GM23338 (cell line): Measurements from ENCODE around the gene NCAPD3. TPM values are rescaled to one million over a fixed set of nuclear protein-coding genes. Genes with fewer than 3 reads are reported as not detected.

ENCODE experiments used
- ATAC-seq: fragments of 200-7000 bp; cut with Tn5 transposase; 3 replicates; pipeline ENCODE4 v1.9.1; 2020
- DNase-seq: peaks from one replicate; pipeline ENCODE4 v3.0.0-alpha.2; 2015; ENCODE audit warnings: low spot score
- H2AFZ ChIP-seq: fragments of 200-600 bp; sonication (generic); 2 replicates; pipeline ENCODE4 v1.8.0; 2016; ENCODE audit warnings: antibody characterized with exemption, mild to moderate bottlenecking, moderate library complexity
- H3F3A ChIP-seq: fragments of 200-600 bp; sonication (generic); replicated peaks from 2 replicates; pipeline ENCODE4 v1.8.0; 2017; ENCODE audit warnings: antibody characterized with exemption, mixed run types, low read depth
- H3K27ac ChIP-seq: fragments of 200-600 bp; sonication (generic); 2 replicates; pipeline ENCODE4 v1.6.1; 2016; ENCODE audit warnings: low read depth
- H3K27me3 ChIP-seq: fragments of 200-600 bp; sonication (generic); 2 replicates; pipeline ENCODE4 v1.8.0; 2016; ENCODE audit warnings: mild to moderate bottlenecking, mixed run types, moderate library complexity; ENCODE audit not compliant: insufficient read depth
- H3K36me3 ChIP-seq: fragments of 200-600 bp; sonication (generic); 2 replicates; pipeline ENCODE4 v1.8.0; 2016; ENCODE audit warnings: mild to moderate bottlenecking; ENCODE audit not compliant: insufficient read depth
- H3K4me1 ChIP-seq: fragments of 200-600 bp; sonication (generic); 2 replicates; pipeline ENCODE4 v1.8.0; 2016; ENCODE audit warnings: mild to moderate bottlenecking, moderate library complexity; ENCODE audit not compliant: insufficient read depth
- H3K4me2 ChIP-seq: fragments of 200-600 bp; sonication (generic); 2 replicates; pipeline ENCODE4 v1.7.1; 2017; ENCODE audit warnings: mixed run types
- H3K4me3 ChIP-seq: fragments of 200-600 bp; sonication (generic); 2 replicates; pipeline ENCODE4 v1.6.1; 2016; ENCODE audit warnings: mixed run types
- H3K79me2 ChIP-seq: fragments of 200-600 bp; sonication (generic); replicated peaks from 2 replicates; pipeline ENCODE4 v1.8.0; 2017; ENCODE audit warnings: mild to moderate bottlenecking; ENCODE audit not compliant: insufficient read depth
- H3K9me2 ChIP-seq: fragments of 200-600 bp; sonication (generic); 2 replicates; pipeline ENCODE4 v1.8.0; 2017; ENCODE audit not compliant: insufficient read depth
- H4K20me1 ChIP-seq: fragments of 200-600 bp; sonication (generic); replicated peaks from 2 replicates; pipeline ENCODE4 v1.8.0; 2017; ENCODE audit warnings: mild to moderate bottlenecking; ENCODE audit not compliant: insufficient read depth
- H3K27ac Mint-ChIP-seq: 2 replicates; pipeline ENCODE4 v1.8.0; 2020; ENCODE audit warnings: inconsistent platforms, mild to moderate bottlenecking, moderate library complexity, mixed read lengths
- H3K27me3 Mint-ChIP-seq: 3 replicates; pipeline ENCODE4 v1.8.0; 2022; ENCODE audit warnings: low read depth, mild to moderate bottlenecking, moderate library complexity, mixed read lengths, inconsistent platforms; ENCODE audit not compliant: insufficient read depth, poor library complexity
- H3K36me3 Mint-ChIP-seq: 3 replicates; pipeline ENCODE4 v1.8.0; 2021; ENCODE audit warnings: low read depth, mild to moderate bottlenecking, inconsistent platforms, moderate library complexity, mixed read lengths
- H3K4me1 Mint-ChIP-seq: 3 replicates; pipeline ENCODE4 v1.8.0; 2020; ENCODE audit warnings: mild to moderate bottlenecking, inconsistent platforms, mixed read lengths
- H3K4me3 Mint-ChIP-seq: 3 replicates; pipeline ENCODE4 v1.8.0; 2021; ENCODE audit warnings: moderate library complexity, mild to moderate bottlenecking, inconsistent platforms, mixed read lengths
- H3K9me3 Mint-ChIP-seq: 3 replicates; pipeline ENCODE4 v1.8.0; 2020; ENCODE audit warnings: moderate library complexity, mild to moderate bottlenecking, inconsistent platforms, mixed read lengths
- CREB1 ChIP-seq: fragments of 250-450 bp; sonication (Bioruptor Pico); IDR thresholded peaks from 2 replicates; pipeline ENCODE4 v1.5.0; 2020; ENCODE audit warnings: low read depth, mild to moderate bottlenecking, moderate library complexity
- CTCF ChIP-seq, 2 experiments: fragments of 200-600 bp in 1 of 2; sonication (generic) in 1 of 2; conservative IDR thresholded peaks; 2 replicates each; pipeline versions ENCODE4 v1.5.1 to v1.6.1; 2016 to 2017; ENCODE audit warnings: antibody characterized with exemption in 2 of 2, low read depth in 2 of 2, mild to moderate bottlenecking in 2 of 2, moderate library complexity in 1 of 2
- ETS1 ChIP-seq: IDR thresholded peaks from 2 replicates; pipeline ENCODE4 v1.6.1; 2016; ENCODE audit warnings: antibody characterized with exemption
- EZH2 ChIP-seq: fragments of 200-600 bp; sonication (generic); IDR thresholded peaks from one replicate; pipeline ENCODE4 v1.8.0; 2017; ENCODE audit warnings: antibody characterized with exemption, mild to moderate bottlenecking, low read depth; ENCODE audit not compliant: unreplicated experiment
- EZH2phosphoT487 ChIP-seq: fragments of 200-600 bp; sonication (generic); IDR thresholded peaks from one replicate; pipeline ENCODE4 v1.8.1; 2018; ENCODE audit warnings: antibody characterized with exemption; ENCODE audit not compliant: unreplicated experiment
- JUNB ChIP-seq: IDR thresholded peaks from one replicate; pipeline ENCODE4 v1.6.1; 2016; ENCODE audit warnings: antibody characterized with exemption; ENCODE audit not compliant: unreplicated experiment
- NANOG ChIP-seq: IDR thresholded peaks from 2 replicates; pipeline ENCODE4 v1.6.1; 2016; ENCODE audit warnings: antibody characterized with exemption, borderline replicate concordance
- POLR2AphosphoS5 ChIP-seq: IDR thresholded peaks from 2 replicates; pipeline ENCODE4 v1.6.1; 2016; ENCODE audit warnings: antibody characterized with exemption, low read depth
- REST ChIP-seq: IDR thresholded peaks from one replicate; pipeline ENCODE4 v1.6.1; 2018; ENCODE audit warnings: antibody characterized with exemption; ENCODE audit not compliant: unreplicated experiment
- STAT1 ChIP-seq: IDR thresholded peaks from one replicate; pipeline ENCODE4 v1.6.1; 2016; ENCODE audit warnings: antibody characterized with exemption; ENCODE audit not compliant: unreplicated experiment
- ZNF331 ChIP-seq: fragments of 250-450 bp; sonication (Bioruptor Pico); IDR thresholded peaks from 2 replicates; pipeline ENCODE4 v1.5.0; 2020; ENCODE audit warnings: low read depth, mild to moderate bottlenecking, moderate library complexity
- polyA plus RNA-seq: library from polyadenylated mRNA; unstranded; fragments of >200 nt; fragmentation: Nextera tagmentation; extraction: Ambion mirVana; gene quantifications from 2 replicates; pipeline ENCODE4 v1.2.1, GENCODE V29; 2016
- total RNA-seq: library from RNA; depleted of rRNA; stranded (reverse); fragments of >200 nt; shearing (Covaris generic); gene quantifications from 2 replicates; pipeline ENCODE4 v1.2.3, GENCODE V29; 2014

NCAPD3 gene
- total and polyA plus RNA-seq, 2 experiments from 2014 or later, result 37.1 to 49.8 TPM

- TF ChIP-seq NANOG, result no peak
- TF ChIP-seq EZH2, result no peak
- DNase-seq, result no peak
- Histone ChIP-seq H3K27me3 (no peaks in the 10 kb centered on the region), H3F3A (no peaks in the 10 kb centered on the region), H2AFZ (no peak overlapping the region), H3K4me1 (no peaks in the 10 kb centered on the region), H3K36me3 (0 out of 2 replicates have a peak, but pooled peaks cover 3% of the 10 kb centered on the region), H3K79me2 (no peaks in the 10 kb centered on the region), H3K27ac (no peak overlapping the region), H3K4me3 (no peak overlapping the region), H4K20me1 (no peaks in the 10 kb centered on the region), H3K9me2 (no peaks in the 10 kb centered on the region), H3K4me2 (no peak overlapping the region)
- H3K36me3 Mint-ChIP-seq, result peaks cover 12% of the 10 kb centered on the region
- no peak overlapping the region for H3K4me3 Mint-ChIP-seq
- H3K27me3 Mint-ChIP-seq, result no peaks in the 10 kb centered on the region
- H3K4me1 Mint-ChIP-seq, result peaks cover 9% of the 10 kb centered on the region; the same call in 2 of the 3 replicates
- no peaks in the 10 kb centered on the region for H3K9me3 Mint-ChIP-seq
- no peak overlapping the region for H3K27ac Mint-ChIP-seq
- no peak for ATAC-seq
Measured at GRCh38 chr11:134240592-134240991, 16.8 kb upstream of the NCAPD3 start.

- Histone ChIP-seq H3K4me1 (no peaks in the 10 kb centered on the region), H3K9me2 (no peaks in the 10 kb centered on the region), H3K27me3 (no peaks in the 10 kb centered on the region), H3K36me3 (0 out of 2 replicates have a peak, but pooled peaks cover 3% of the 10 kb centered on the region), H3F3A (no peaks in the 10 kb centered on the region), H2AFZ (no peak overlapping the region), H4K20me1 (0 out of 2 replicates have a peak, but pooled peaks cover 3% of the 10 kb centered on the region), H3K27ac (no peak overlapping the region), H3K79me2 (no peaks in the 10 kb centered on the region), H3K4me2 (no peak overlapping the region), H3K4me3 (no peak overlapping the region)
- TF ChIP-seq POLR2AphosphoS5, result no peak
- TF ChIP-seq STAT1, result no peak
- no peak for TF ChIP-seq EZH2
- peaks cover 9% of the 10 kb centered on the region; the same call in 2 of the 3 replicates for H3K4me1 Mint-ChIP-seq
- no peaks in the 10 kb centered on the region for H3K27me3 Mint-ChIP-seq
- DNase-seq (no peak), ATAC-seq (no peak)
- H3K9me3 Mint-ChIP-seq, result no peaks in the 10 kb centered on the region
- no peak overlapping the region for H3K27ac Mint-ChIP-seq
- H3K4me3 Mint-ChIP-seq, result no peak overlapping the region
- H3K36me3 Mint-ChIP-seq, result peaks cover 12% of the 10 kb centered on the region
Measured at GRCh38 chr11:134238956-134239355, 15.2 kb upstream of the NCAPD3 start.

GRCh38 chr11:134237557-134237922 lies 13.8 kb upstream of the NCAPD3 start:
- Mint-ChIP-seq H3K4me3 (no peak overlapping the region), H3K4me1 (peaks cover 8% of the 10 kb centered on the region), H3K27ac (no peak overlapping the region), H3K9me3 (no peaks in the 10 kb centered on the region), H3K27me3 (no peaks in the 10 kb centered on the region), H3K36me3 (peaks cover 3% of the 10 kb centered on the region; the same call in 2 of the 3 replicates)
- no peaks in the 10 kb centered on the region for H3K36me3 ChIP-seq
- 0 out of 2 replicates have a peak, but pooled peaks cover 6% of the 10 kb centered on the region for H3K79me2 ChIP-seq
- no peak overlapping the region for H3K27ac ChIP-seq
- 0 out of 2 replicates have a peak, but pooled peaks cover 3% of the 10 kb centered on the region for H4K20me1 ChIP-seq
- H3F3A ChIP-seq, result no peaks in the 10 kb centered on the region
- H3K4me3 ChIP-seq, result no peak overlapping the region
- no peak overlapping the region for H3K4me2 ChIP-seq
- H3K9me2 ChIP-seq, result no peaks in the 10 kb centered on the region
- H2AFZ ChIP-seq, result no peak overlapping the region
- H3K27me3 ChIP-seq, result no peaks in the 10 kb centered on the region
- DNase-seq (no peak), ATAC-seq (no peak)
- no peaks in the 10 kb centered on the region for H3K4me1 ChIP-seq
- TF ChIP-seq EZH2phosphoT487 (no peak), EZH2 (no peak), ETS1 (no peak), CREB1 (no peak), POLR2AphosphoS5 (no peak), CTCF (conservative IDR thresholded peaks at IDR 0.05; ENCODE audit: low read depth in 2 of 2) (no peak), ZNF331 (CRISPR knock-in tag) (no peak), REST (no peak), JUNB (no peak)
